Stimulated activated CD4-positive, alpha-beta T cell treated with anti-CD3 and anti-CD28 coated beads, Interleukin-2, amount 100 ng/mL, for 48 hours (primary cell): Measurements from ENCODE around the gene PKNOX1.
"Not testable (repeated sequence)": the region's sequence is repeated elsewhere in the genome, so short reads cannot be mapped to it uniquely, and the experiment has no call there.

Experiments used
- DNase-seq, 2 donors: peaks; one replicate each; pipeline ENCODE4 v3.0.0-alpha.2; 2020

PKNOX1 gene

GRCh38 chr21:42951193-42951592 lies 23.2 kb upstream of the PKNOX1 start:
- DNase-seq: not testable (repeated sequence)

DNA sequence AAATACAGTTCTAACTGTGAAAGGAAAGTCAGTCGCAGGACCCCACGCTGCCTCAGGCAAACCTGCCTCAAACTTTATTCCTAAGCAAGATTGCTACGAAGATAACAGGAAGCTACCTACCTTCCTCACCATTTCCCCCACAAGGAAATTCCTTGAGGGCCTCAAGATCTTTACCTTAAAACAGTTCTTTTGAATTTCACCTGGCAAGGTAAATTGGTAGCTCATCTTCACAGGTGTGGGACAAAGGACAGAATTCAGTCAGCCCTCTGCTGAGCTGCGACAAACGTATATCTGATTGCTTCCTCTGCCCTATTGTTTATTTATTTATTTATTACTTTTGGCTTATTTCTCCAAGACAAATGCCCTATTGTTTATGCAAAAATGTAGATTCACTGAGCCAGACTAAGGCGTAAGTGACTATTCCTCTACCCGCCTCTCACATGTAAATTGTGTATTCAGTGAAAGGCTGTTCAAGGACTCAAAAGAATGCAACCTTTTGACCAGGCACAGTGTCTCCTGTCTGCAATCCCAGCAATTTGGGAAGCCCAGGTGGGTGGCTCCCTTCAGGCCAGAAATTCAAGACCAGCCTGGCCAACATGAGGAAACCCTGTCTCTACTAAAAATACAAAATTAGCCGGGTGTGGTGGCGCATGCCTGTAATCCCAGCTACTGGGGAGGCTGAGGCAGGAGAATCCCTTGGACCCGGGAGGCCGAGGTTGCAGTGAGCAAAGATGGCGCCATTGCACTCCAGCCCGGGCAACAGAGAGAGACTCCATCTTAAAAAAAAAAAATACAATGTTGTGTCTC lies 17.3 kb upstream of the PKNOX1 start:
- DNase-seq: no peak

DNA sequence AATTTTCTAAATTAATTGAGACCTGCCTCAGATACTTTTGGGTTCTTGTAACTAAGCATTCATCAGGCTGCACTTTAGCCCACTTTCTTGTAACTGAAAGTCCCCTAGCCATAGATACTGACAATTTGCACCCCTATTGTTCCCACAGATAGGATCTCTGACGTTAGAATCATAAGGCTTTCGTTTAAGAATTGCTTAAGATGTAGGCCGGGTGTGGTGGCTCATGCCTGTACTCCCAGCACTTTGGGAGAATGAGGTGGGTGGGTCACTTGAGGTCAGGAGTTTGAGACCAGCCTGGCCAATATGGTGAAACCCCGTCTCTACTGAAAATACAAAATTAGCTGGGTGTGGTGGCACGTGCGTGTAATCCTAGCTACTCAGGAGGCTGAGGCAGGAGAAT lies 16.2 kb upstream of the PKNOX1 start:
- DNase-seq: not testable (repeated sequence)

DNA sequence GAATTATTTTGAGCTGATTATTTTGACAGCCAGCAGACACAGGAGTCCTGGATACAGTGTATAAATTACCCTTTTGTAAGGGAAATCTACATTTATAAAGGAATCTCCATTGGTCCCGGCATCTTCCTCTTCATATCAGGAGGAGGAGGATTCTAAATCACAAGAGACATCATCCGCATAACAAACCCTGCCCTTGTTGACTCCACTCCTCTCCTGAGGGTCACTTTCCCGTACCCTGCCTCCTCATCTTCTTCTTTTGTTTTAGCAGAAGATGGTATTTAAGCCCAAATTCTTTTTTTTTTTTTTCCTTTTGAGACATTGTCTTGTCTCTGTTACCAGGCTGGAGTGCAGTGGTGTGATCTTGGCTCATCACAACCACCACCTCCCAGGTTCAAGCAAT lies 14.6 kb upstream of the PKNOX1 start:
- no peak for DNase-seq

- no peak for DNase-seq
Observed at GRCh38 chr21:42962380-42963007, 11.9 kb upstream of the PKNOX1 start.

DNA sequence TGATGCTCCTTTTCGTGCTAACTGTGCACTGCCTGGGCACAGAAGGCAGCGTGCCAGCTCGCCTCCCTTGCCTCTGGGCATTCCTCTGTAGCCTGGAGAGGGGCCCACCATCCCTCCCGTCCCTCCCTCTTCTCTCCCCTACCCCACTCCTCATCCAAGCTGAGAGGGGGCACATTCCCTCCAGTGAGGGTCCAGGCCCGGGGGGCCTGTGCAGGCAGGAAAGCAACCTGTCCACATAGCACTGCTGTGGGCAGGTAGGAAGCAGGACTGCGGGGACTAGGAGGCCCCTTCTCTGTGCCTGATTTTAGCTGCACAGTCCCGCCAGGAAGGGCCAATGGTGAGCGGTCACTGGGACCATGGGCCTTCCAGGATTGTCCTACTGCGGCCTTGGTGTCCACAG lies 10.3 kb upstream of the PKNOX1 start:
- DNase-seq: no peak

DNA sequence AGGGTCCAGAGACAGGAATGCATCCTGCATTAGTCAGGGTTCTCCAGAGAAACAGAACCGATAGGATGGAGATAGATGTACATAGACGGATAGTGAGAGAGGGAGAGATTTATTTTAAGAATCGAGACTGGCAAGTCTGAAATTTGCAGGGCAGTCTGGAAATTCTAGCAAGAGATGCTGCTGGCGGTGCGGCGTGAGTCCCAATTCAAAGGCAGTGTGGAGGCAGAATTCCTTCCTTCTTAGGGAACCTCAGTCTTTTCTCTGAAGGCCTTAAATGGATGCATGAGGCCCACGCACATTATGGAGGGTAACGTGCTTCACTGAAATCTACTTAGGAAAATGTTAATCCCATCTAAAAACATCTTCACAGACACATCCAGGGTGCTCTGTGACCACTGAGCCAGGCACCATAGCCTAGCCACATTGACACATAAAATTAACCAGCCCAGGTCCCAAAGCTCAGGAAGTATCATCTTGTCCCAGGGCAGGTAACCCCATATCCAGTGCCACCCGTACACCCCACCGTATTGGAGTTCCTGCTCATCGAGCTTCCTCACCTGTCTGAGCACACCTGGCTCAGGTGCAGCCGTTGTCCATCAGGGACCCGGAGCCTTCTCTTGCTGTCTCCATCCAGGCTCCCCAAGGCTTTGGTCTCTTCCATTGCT lies 9.7 kb upstream of the PKNOX1 start:
- DNase-seq: no peak

- DNase-seq: no peak
Observed at GRCh38 chr21:42965211-42965560, 9.2 kb upstream of the PKNOX1 start.

DNA sequence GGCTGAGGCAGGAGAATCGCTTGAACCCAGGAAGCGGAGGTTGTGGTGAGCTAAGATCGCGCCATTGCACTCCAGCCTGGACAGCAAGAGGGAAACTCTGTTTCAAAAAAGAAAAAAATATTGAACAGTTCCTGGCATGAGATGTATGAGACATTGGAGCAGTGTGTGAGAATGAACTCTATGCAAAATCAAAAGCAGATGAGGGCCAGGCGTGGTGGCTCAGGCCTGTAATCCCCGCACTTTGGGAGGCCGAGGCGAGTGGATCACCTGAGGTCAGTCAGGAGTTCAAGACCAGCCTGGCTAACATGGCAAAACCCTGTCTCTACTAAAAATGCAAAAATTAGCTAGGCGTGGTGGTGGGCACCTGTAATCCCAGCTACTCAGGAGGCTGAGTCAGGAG lies 6.7 kb upstream of the PKNOX1 start:
- DNase-seq: not testable (repeated sequence)

DNA sequence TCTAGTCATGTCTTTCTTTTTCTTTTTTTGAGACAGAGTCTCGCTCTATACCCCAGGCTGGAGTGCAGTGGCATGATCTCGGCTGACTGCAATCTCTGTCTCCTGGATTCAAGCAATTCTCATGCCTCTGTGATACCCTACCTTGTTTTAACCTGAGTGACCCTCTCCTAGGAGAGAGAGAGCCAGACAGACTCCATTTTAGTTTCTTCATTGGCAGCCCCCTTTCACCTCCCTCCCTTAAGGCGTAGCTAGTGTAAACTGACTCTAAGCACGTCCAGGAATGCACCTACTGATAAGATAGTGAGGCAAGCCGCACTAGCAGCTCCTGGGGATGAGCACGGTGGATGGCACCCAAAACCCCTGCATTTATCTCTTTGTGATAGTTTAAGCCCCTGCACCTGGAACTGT lies 5.2 kb upstream of the PKNOX1 start:
- DNase-seq: no peak

DNA sequence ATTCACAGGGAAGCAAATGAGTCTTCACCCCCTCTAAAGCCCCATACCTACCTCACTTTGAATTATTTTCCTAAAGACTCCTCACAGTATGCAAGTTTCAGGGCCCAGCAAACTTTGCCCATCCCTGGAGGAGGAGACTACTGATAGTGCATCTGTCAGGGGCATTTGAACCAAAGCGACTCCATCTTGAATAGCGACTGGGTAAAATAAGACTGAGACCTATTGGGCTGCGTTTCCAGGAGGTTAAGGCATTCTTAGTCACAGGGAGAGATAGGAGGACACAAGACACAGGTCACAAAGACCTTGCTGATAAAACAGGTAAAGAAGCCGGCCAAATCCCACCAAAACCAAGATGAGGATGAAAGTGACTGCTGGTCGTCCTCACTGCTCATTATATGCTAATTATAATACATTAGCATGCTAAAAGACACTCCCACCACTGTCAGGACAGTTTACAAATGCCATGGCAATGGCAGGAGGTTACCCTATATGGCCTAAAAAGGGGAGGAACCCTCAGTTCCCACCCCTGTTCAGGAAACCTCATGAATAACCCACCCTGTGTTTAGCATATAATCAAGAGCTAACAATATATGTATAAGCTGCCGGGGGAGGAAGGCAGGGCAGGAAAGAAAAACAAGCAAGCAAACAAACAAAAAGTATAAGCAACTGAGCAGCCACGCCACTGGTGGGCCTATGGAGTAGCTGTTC lies 3.3 kb upstream of the PKNOX1 start:
- no peak for DNase-seq

DNA sequence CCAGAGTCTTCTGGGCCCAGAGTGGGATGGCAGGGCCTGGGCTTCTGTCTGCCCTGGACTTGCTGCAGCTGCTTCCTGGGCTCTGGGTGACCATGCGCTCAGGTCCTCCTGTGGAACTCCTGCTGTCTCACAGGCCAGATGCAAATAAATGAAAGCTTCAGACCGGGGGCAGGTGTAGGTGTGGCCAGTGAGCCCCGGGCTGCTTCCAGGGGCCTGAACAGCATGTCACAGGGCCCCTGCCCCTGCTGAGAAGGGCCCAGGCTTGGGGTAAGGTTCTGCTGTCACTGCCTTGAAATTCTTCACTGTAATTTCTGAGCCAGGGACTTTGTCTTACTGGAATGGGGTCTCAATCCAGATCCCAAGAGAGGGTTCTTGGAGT lies 2.5 kb upstream of the PKNOX1 start:
- no peak for DNase-seq

DNA sequence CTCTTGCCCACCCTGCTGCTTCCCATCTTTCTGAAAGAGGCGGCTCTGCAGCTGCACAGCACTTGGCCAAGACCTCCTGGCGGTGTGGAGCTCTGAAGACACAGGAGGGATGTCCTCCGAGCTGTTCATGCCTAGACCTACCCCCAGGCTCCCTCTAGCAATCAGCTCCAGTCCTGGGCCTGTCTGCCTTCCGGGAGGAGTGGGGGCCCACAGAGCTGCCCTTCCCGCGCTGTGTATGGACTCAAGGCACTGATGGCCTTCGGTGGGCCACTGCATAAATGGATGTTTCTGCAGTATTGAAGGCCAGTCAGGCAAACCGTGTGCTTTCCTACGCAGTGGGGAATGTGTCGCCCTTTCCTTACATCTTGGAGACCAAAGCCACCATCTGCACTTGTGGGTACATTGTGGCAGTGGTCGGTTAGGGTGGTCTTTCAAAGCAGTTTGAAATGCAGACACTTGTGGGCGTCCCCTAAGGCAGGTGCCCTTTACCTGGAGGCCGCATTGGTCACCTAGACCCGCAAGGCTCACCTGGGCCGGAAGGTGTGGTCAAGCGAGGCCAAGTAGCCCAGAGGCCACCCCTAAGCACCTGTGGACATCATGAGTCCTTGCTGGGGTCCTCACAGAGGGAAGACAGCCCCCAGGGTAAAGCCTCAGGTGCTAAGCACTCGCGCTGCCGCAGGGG lies 912 bp upstream of the PKNOX1 start:
- no peak for DNase-seq

GRCh38 chr21:42974832-42975820 lies 764 bp downstream of the PKNOX1 start:
- DNase-seq: peak; percentile 52 to 54

DNA sequence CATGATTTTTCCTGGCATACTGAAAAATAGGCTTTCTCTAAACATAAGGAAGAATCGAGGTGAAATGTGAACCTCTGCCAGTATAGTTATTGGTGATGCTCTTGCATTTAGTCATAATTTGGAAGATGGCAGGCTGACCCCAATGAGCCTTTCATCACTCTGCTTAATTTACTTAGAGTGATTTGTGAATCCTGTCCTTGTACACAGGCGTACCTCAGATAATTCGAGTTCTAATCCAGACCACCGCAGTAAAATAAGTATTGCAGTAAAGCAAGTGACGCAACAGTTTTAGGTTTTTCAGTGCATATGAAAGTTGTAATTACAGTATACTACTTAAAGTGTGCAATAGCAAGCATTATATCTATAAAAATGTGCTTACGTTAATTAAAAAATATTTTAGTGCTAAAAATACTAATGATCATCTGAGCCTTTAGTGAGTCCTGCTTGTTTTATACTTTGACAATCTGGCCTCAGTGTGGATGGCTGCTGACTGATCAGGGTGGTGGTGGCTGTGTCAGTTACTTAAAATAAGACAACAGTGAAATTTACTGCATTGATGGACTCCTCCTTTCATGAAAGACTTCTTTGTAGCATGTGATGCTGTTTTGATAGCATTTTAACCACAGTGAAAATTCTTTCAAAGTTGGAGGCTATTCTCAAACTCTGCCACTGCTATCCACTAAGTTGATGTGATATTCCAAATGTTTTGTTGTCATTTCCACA lies 1.7 kb downstream of the PKNOX1 start:
- DNase-seq: no peak

- DNase-seq: no peak
Observed at GRCh38 chr21:42980312-42981213, 6.2 kb downstream of the PKNOX1 start.

- DNase-seq: no peak
Observed at GRCh38 chr21:42981214-42981523, 6.8 kb downstream of the PKNOX1 start.

DNA sequence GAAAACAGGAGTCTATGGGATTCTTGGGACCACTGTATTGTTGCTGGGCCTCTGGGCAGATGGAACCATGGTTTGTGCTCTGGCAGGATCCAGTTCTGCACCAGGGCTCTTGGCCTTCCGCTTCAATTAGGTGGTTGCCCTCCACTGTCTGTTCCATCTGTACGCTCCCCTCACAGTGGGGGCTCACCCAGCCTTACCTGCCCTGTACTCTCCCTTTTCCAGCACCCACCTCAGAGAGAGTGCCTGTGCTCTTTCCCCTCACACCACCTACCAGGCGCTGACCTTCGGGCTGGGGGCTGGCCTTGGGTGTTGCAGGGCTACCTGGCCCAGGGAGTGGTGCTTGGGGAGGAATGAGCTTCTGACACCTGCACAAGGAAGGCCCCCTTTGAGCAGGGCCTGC lies 7.5 kb downstream of the PKNOX1 start:
- DNase-seq: no peak

DNA sequence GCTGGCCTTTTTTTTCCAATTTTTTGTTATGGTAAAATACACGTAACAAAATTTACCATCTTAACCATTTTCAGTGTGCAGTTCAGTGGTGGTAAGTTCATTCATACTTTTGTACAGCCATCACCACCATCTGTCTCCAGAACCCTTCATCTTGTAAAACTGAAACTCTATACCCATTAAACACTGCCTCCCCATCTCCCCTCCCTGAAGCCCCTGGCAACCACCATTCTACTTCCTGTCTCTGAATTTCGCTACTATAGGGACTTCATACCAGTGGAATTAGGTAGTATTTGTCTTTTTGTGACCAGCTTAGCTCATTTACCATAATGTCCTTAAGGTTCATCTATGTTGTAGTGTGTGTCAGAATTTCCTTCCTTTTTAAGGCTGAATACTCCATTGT lies 8.7 kb downstream of the PKNOX1 start:
- no peak for DNase-seq

GRCh38 chr21:42983869-42984268 lies 9.5 kb downstream of the PKNOX1 start:
- DNase-seq: no peak
